Esophagus squamous epithelium (tissue), 5 donors: ENCODE measurements around the gene CASP4. TPM values are rescaled to one million over a fixed set of nuclear protein-coding genes. Genes with fewer than 3 reads are reported as not detected.

Experiments
- DNase-seq: peaks from one replicate; lab custom pipeline; 2025; lab: John Stamatoyannopoulos, UW
- H3K27ac ChIP-seq, 4 donors: fragments of 200-600 bp; sonication (generic); one replicate each; pipeline ENCODE4 v1.5.1; 2016 to 2019; ENCODE audit warnings: mild to moderate bottlenecking in 1 of 4
- H3K27me3 ChIP-seq, 4 donors: fragments of 200-600 bp; sonication (generic); 1 replicate in 3 of 4; 2 replicates in 1 of 4; pipeline versions ENCODE4 v1.5.1 to v1.6.0; 2017 to 2021; ENCODE audit warnings: antibody characterized with exemption in 1 of 4
- H3K36me3 ChIP-seq, 3 donors: fragments of 200-600 bp; sonication (generic); one replicate each; pipeline ENCODE4 v1.5.1; 2016 to 2019
- H3K4me1 ChIP-seq, 3 donors: fragments of 200-600 bp; sonication (generic); one replicate each; pipeline ENCODE4 v1.5.1; 2017 to 2019
- H3K4me3 ChIP-seq, 4 donors: fragments of 200-600 bp; sonication (generic); 1 replicate in 3 of 4; 2 replicates in 1 of 4; pipeline ENCODE4 v1.5.1; 2016 to 2019; ENCODE audit warnings: mild to moderate bottlenecking in 2 of 4, moderate library complexity in 1 of 4
- H3K9me3 ChIP-seq, 3 donors: fragments of 200-600 bp; sonication (generic); one replicate each; pipeline ENCODE4 v1.5.1; 2016 to 2019
- CTCF ChIP-seq, 6 experiments: fragments of 450-650 bp in 4 of 6; fragments of 200-600 bp in 2 of 6; sonication (generic) in 2 of 6; IDR thresholded peaks; one replicate each; pipeline ENCODE4 v1.5.1; 2016 to 2019; ENCODE audit warnings: antibody characterized with exemption in 6 of 6, mild to moderate bottlenecking in 4 of 6, moderate library complexity in 4 of 6
- POLR2A ChIP-seq, 4 donors: fragments of 450-650 bp; IDR thresholded peaks; one replicate each; pipeline ENCODE4 v1.6.1; 2017; ENCODE audit warnings: antibody characterized with exemption in 4 of 4, mild to moderate bottlenecking in 4 of 4, moderate library complexity in 3 of 4
- WGBS, 2 donors: methylation state at CpG; one replicate each; pipeline ENCODE4 v1.1.5; 2018; 5-methylcytosine and 5-hydroxymethylcytosine counted together
- intact Hi-C: fragments of 100-400 bp; cut with DNase I; formaldehyde crosslinking; loops from one replicate; pipeline ENCODE4 v1.15.0; 2022
- total RNA-seq, 4 donors: library from RNA; depleted of rRNA; stranded (reverse); fragments of >200 nt; gene quantifications; one replicate each; pipeline ENCODE4 v1.1.0, GENCODE V29; 2016
- donor health status: DM: yes; HTN: yes; CAD: no.

The CASP4 gene
- total RNA-seq, 4 donors from 2014 or later: 80.9 to 146 (median 115) TPM

- Histone ChIP-seq H3K27me3 (no peaks in the 10 kb centered on the region), H3K27ac (peak overlapping the region in 2 of 4 donors; percentile 68 to 74), H3K4me1 (peaks cover 0 to 28% (median 11%) of the 10 kb centered on the region in 3 donors), H3K9me3 (no peaks in the 10 kb centered on the region), H3K4me3 (peak overlapping the region in 2 of 4 donors; percentile 1 to 7), H3K36me3 (no peaks in the 10 kb centered on the region)
- TF ChIP-seq CTCF (IDR thresholded peaks at IDR 0.05) (no peak), POLR2A (IDR thresholded peaks at IDR 0.05) (no peak)
- intact Hi-C loops: no loop called here
- no peak for DNase-seq
These were observed 51.9 kb downstream of the CASP4 start for GRCh38 chr11:104916442-104916841.

DNA sequence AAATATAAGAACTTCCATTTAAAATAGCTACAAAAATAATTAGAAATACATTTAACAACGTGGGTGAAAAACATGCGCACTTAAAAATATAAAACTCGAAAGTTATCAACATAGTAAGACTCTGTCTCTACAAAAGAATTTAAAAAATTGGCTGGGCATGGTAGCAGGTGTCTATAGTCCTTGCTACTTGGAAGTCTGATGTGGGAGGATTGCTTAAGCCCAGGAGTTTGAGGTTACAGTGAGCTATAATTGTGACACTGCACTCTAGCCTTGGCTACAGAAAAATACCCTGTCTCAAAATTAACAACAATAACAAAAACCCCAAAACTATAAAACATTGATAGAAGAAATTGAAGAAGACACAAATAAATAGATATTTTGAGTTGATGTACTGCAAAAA is 56.3 kb downstream of the CASP4 start:
- intact Hi-C loops: no loop called here
- Histone ChIP-seq H3K27ac (no peak overlapping the region), H3K27me3 (no peaks in the 10 kb centered on the region), H3K36me3 (no peaks in the 10 kb centered on the region), H3K4me3 (no peak overlapping the region), H3K4me1 (peaks cover 0 to 13% (median 8%) of the 10 kb centered on the region in 3 donors), H3K9me3 (no peaks in the 10 kb centered on the region)
- 86 to 98% methylated on average over 3 of the region's 3 CpGs for WGBS, 2 donors
- no peak for DNase-seq
- TF ChIP-seq POLR2A (IDR thresholded peaks at IDR 0.05) (no peak), CTCF (IDR thresholded peaks at IDR 0.05) (no peak)

DNA sequence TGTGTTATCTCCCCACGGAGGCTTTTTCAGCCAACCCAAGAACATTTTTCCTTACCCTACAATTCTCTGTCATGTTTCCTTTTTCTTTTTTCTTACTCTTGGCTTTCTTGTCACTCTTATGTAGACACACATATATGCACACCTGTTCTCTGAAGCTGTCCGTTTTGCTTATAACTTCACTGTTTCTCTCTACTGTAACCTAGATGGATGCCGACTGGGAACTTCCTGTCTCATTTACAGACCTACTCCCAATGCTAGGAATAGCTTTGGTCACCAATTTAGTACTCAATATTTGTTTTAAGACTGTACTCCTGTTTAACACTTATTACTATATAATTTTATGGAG is 60.2 kb downstream of the CASP4 start:
- Histone ChIP-seq H3K4me3 (no peak overlapping the region), H3K27ac (no peak overlapping the region), H3K9me3 (no peaks in the 10 kb centered on the region), H3K36me3 (no peaks in the 10 kb centered on the region), H3K4me1 (no peaks in the 10 kb centered on the region), H3K27me3 (no peaks in the 10 kb centered on the region)
- intact Hi-C loops: no loop called here
- DNase-seq: no peak
- TF ChIP-seq CTCF (IDR thresholded peaks at IDR 0.05) (no peak), POLR2A (IDR thresholded peaks at IDR 0.05) (no peak)
- WGBS, 2 donors: 86 to 88% methylated on average over 3 of the region's 3 CpGs

DNA sequence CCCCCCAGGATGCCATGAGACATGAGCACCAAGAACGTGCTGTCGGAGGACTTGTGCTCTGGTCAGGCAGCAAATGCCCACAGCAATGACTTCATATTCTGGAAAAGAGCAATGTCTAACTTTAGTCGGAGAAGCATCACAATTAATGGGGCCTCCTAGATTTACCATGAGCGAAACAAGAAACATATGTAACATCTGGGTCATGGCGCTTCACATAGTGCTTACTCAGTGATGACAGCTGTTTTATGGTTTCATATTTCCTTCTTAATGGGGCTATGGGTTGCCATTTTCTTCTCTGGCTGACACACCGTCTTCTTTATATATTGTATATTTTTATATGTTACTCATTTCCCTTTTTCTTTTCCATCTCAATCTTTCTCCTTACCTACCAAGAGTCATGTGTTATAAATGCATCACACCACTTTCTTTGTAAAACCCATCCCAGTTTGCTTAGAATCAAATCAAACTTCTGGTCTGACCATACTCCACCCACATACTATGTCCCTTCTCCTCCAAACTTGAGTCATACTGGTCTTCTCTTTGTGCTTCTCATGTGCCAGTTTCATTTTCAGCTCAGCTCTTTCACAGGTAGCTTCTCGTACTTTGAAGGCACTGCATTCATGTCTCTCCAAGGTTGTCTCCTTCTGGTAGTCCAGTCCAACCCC is 60.7 kb downstream of the CASP4 start:
- no peaks in the 10 kb centered on the region for H3K9me3 ChIP-seq
- 72 to 77% methylated on average over 7 of the region's 7 CpGs for WGBS, 2 donors
- TF ChIP-seq POLR2A (IDR thresholded peaks at IDR 0.05) (no peak), CTCF (IDR thresholded peaks at IDR 0.05) (no peak)
- DNase-seq: no peak
- no peak overlapping the region for H3K27ac ChIP-seq
- no peak overlapping the region for H3K4me3 ChIP-seq
- no peaks in the 10 kb centered on the region for H3K4me1 ChIP-seq
- no peaks in the 10 kb centered on the region for H3K27me3 ChIP-seq
- no peaks in the 10 kb centered on the region for H3K36me3 ChIP-seq
- intact Hi-C loops: no loop called here

GRCh38 chr11:104905271-104905670 is 63.1 kb downstream of the CASP4 start:
- TF ChIP-seq CTCF (IDR thresholded peaks at IDR 0.05) (no peak), POLR2A (IDR thresholded peaks at IDR 0.05) (no peak)
- Histone ChIP-seq H3K27ac (no peak overlapping the region), H3K27me3 (no peaks in the 10 kb centered on the region), H3K4me3 (no peak overlapping the region), H3K4me1 (no peaks in the 10 kb centered on the region), H3K36me3 (no peaks in the 10 kb centered on the region), H3K9me3 (no peaks in the 10 kb centered on the region)
- no peak for DNase-seq
- intact Hi-C loops: no loop called here
- 82 to 96% methylated on average over 4 of the region's 4 CpGs for WGBS, 2 donors
